Stimulated activated CD4-positive, alpha-beta T cell treated with anti-CD3 and anti-CD28 coated beads, Interleukin-1b, Interleukin-23, amount 100 ng/mL, for 48 hours (primary cell): ENCODE data around the gene PKD2.
"Not testable (repeated sequence)": the region's sequence is repeated elsewhere in the genome, so short reads cannot be mapped to it uniquely, and the experiment has no call there.

Experiments used
- DNase-seq: peaks from one replicate; pipeline ENCODE4 v3.0.0-alpha.2; 2020

Gene PKD2

DNA sequence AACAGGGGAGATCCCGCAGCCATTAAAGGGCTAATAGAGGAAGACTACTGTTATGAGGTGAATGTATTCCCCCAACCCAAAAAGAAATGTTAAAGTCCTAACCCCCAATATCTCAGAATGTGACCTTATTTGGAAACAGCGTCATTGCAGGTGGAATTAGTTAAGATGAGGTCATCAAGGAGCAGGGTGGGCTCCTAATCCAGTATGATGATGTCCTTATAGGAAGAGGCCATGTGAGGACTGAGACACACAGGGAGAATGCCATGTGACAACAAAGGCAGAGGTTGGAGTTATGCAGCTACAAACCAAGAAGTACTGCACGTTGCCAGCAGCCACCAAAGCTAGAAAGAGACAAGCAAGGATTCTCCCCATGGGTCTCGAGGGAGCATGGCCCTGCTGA is 17.7 kb upstream of the PKD2 start:
- DNase-seq, result no peak

DNA sequence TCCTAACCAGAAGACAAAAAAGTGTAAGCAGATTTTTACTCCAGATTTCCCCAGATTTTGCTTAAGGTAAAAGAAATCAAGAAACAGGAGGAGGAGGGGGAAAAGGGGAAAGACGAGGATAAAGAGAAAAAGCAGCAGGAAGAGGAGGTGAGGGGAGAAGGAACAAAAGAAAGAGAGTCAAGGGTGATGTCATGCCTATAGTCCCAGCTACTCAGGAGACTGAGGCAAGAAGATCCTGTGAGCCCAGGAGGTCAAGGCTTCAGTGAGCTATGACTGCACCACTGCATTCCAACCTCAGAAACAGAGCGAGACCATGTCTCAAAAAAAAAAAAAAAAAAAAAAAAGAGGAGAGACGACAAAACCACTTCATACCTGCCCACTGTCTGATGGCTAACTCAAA is 12.0 kb upstream of the PKD2 start:
- DNase-seq, result no peak

DNA sequence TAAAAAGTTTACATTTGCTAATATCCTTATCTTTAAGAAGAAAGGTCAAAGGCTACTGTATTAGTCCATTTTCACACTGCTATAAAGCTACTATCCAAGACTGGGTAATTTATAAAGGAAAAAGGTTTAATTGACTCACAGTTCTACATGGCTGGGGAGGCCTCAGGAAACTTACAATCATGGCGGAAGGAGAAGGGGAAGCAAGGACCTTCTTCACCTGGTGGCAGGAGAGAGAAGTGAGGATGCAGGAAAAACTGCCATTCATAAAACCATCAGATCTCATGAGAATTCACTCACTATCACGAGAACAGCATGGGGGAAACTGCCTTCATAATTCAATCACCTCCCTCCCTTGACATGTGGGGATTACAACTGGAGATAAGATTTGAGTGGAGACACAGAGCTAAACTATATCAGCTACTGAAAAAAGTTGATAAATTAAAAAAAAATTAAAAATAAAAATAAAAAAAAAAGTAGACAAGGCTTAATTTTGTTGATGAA is 8.2 kb upstream of the PKD2 start:
- not testable (repeated sequence) for DNase-seq

DNA sequence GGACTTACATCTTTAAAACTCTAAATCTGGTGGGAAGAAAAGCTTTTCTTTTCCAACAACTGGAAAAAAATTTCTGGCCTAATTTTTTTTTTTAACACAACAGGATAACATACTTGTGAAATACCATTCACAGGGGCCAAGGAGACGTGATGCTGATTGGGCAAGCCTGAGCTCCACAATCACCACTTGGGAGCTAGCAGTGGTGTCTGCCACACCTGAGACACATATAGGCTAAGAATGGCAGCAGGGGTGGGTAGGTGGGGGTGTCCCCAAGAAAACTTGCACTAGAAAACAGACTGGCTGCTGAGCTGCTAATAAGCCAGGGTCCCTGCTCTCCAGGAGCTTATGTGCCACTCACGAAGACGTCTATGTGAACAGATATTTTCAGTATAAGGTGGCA is 5.6 kb upstream of the PKD2 start:
- no peak for DNase-seq

DNA sequence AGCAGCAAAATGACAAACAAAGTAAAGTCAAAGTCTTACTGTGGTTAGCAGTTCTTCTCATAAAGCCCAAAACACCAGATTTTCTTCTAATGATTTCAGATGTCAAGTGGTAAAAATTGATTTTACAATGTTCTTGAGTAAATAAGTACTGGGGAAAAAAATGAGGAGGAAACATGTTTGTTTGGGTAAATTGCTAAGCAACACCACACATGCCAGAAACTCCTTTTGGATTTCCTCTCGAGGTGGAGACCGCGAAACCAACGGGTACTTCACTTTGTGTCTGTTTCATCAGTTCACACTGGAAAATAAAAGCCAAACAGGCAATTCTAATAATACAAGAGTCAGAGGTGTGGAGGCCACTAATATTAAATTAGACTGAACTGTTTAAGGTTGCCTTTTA is 4.6 kb upstream of the PKD2 start:
- no peak for DNase-seq

DNA sequence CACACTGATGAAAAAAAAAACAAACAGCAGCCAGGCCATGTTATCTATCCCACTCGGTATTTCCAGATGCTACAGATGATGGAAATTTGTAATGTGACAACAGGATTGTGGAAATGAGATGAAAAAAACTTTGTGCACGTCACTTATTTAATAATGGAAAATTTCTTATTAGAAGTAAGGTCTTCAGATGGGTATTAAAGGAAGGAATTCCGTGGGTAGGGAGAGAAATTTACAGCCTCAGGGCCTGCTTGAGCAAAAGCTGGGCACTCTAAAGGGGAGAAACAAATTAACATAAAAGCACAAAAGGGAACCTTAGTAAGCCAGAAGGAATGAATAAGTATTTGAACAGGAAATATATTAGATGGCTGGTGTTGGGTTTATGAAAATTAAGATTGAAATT is 4.2 kb upstream of the PKD2 start:
- DNase-seq, result no peak

DNA sequence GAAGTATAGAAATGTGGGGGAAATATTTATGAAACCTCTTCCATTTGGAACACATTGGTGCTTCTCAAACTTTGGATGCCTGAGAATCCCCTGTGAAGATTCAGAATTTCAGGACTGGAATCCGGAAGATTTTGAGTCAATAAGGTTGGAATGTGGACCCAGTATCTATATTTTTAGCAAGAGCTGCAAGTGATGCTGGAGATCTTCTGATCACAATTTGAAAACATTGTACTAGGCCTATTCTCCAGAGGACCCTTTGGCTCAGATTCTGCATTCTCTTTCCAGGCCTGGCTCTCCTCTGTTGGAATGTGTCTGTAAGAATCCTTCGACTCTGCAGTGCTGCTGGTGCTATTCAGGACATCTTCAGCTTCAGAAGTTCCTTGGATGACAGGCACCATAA is 2.4 kb upstream of the PKD2 start:
- no peak for DNase-seq

DNA sequence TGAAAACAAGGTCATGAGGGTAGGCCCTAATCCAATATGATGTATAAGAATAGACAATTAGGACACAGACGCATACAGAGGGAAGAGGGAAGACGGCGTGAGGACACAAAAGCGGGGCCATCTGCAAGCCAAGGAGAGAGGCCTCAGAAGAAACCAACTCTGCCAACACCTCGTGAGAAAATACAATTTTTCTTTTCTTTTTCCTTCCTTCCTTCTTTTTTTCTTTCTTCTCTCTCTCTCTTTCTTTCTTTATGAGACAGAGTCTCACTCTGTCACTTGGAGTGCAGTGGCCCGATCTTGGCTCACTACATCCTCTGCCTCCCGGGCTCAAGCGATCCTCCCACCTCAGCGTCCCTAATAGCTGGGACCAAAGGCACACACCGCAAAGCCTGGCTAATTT is 1.5 kb upstream of the PKD2 start:
- no peak for DNase-seq

DNA sequence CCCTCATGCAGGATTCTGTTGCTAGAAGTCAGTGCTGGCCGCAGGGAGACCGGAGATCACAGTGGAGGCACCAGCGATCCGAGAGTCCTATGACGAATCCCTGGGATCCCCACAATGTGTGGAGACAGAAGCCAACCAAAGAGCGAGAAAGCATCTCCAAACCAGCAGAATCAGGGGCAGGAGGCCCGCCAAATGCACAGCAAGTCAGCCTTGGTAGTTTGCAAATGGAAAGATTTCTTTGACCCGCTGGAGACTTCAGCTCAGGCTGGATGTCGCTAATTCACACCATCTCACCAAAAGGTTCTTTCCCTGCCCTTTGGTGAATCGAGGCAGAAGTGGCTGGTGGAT is 505 bp upstream of the PKD2 start:
- DNase-seq, result no peak

DNA sequence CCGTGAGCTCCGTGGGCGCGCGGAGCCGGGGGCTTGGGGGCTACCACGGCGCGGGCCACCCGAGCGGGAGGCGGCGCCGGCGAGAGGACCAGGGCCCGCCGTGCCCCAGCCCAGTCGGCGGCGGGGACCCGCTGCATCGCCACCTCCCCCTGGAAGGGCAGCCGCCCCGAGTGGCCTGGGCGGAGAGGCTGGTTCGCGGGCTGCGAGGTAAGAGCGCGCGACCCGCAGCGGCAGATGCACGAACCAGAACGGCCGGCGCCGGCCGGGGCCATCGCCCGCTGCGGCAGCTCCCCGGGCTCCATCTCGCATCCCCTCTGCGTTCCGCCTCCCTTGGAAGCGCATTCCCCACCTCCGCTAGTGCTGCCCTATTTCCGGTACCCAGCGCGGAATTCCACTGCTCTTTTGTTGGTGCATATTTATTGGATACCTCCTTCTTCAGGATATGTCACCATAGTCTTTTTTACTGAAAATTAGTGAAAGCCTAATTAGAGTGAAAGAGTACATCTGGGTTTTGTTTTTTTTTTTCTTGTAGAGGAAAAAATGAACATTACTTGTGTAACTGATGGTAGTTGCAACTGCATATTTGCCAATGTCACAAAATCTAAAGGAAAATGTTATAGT is 797 bp downstream of the PKD2 start:
- DNase-seq, result peak; percentile 16

DNA sequence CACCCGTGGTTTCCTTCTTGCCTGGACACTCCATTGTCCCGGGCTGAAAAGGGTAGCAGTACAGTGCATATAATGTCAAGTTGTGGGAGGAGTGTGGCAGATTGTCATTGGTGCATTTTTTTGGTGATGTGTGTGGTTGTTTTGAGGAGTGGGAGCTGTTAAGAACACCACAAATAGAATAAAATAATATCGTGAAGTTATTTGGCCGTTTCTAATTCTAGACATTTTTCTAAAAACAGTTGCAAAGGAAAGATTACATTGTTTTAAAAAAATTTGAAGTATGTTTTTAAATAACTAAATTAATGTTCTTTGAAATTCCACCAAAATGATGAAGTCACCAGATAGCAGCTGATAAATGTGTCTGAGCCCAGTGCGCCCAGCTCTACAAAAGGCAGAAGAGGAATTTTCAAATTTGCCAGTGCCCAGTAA is 1.3 kb downstream of the PKD2 start:
- no peak for DNase-seq

DNA sequence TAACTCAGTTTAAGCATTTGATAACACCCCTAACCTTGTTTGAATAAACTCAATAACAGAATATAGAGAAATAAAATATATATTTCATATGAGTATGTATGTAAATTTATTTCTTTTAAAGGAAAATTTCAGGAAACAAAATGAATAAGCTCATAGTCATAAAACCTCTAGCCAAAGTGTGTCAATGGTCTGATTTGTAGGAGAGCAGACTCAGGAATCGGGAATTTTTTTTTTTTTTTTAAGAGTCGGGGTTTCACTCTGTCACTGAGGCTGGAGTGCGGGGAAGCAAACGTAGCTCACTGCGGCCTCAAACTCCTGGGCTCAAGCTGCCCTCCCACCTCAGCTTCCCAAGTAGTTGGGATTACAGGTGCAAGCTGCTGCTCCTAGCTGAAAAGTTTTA is 2.4 kb downstream of the PKD2 start:
- no peak for DNase-seq

DNA sequence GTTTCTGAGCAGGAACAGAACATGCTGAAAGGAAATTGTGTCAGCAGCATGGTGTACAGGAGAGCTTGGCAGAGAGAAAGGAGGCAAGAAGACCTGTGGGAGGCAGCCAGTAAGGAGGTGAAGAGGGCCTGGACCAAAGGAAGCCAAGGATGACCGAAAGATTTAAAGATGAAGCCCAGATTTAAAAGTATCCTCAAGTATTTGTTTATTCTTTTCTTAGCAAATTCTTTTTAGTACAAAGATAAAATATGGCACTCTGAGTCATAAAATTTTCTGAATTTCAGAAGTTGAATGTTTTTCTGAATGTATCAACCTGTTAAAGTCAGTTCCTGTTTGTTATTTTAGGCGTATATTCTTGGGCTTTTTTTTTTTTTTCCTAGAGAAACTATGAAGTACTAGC is 3.5 kb downstream of the PKD2 start:
- DNase-seq, result no peak

DNA sequence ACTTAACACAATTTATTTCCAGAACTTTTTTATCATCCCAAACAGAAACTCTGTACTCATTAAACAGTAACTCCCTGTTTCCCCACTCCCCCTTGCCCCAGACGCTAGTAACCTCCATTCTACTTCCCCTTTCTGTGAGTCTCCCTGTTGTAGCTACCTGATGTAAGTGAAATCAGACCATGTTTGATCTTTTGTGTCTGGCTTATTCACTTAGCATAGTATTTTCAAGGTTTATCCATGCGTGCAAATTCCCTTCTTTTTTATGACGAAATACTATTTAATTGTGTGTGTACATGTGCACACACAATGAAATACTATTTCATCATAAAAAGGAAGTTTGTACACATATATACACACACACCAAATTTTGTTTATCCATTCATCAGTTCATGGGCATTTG is 5.2 kb downstream of the PKD2 start:
- no peak for DNase-seq

DNA sequence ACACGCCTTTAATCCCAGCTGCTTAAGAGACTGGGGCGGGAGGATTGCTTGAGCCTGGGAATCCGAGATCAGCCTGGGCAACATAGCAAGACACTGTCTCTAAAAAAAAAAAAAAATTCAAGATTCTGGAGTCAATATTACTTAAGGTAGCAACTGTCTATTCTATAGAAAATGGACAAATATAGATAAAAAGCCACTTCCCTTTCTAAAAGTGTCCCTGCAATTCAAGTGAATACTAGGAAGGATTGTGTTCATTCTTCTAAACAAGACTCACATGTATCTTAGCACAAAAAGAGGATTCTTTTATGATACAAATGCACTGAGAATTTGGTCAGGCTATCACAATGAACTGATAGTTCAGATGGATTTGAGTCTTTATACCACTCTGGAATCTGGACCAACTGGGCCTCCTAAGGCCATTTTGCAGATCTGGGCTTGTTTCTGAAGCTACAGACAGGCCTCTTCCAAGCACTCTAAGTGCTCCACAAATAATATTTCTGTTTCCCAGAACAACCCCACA is 7.0 kb downstream of the PKD2 start:
- DNase-seq, result no peak

DNA sequence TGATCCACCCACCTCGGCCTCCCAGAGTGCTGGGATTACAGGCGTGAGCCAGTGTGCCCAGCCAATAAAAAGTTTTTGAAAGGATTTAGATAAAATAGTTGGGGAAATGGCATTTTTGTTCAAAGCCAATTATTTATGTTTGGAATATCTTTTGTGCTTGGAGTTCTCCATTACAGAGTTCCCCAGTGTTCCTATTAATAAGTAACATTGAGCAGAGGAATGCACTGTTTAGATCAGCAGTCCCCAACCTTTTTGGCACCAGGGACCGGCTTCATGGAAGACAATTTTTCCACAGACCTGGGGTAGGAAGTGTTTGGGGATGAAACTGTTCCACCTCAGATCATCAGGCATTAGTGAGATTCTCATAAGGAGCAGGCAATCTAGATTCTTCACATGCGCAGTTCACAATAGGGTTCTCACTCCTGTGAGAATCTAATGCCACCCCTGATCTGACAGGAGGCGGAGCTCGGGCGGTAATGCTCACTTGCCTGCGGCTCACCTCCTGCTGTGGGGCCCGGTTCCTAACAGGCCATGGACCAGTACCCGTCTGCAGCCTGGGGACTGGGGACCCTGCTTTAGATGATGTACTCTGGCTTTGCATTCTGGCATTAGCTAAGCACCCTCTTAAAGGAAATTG is 8.3 kb downstream of the PKD2 start:
- no peak for DNase-seq

DNA sequence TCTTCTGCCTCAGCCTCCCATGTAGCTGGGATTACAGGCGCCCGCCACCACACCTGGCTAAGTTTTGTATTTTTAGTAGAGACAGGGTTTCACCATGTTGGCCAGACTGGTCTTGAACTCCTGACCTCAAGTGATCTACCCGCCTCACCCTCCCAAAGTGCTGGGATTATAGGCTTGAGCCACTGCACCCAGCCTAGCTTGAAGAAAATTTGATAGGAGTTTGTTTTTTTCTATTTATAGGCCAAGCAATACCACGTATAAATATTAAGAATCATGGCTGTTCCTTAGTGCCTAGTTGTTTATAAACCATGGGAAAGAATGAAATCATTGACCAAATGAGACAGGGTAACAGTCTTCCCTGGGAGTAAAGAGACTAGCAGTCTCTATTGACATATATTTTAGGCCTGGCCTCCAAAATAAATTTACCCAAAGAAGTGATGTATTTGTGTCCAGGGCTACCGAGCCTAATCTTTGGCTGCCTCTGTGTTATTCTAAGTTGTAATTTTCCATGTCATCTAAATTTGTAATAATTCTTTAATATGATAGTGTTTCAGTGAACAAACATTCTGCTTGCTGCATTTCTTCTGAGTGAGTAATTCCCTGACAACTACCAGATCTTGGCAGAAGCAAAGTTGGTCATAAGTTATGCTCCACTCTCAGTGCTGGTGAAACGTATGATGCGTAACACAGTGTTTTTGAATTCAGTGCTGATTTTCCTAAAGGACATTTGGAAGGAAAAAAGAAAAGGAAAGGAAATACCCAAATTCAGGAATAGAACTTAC is 10.3 kb downstream of the PKD2 start:
- no peak for DNase-seq

DNA sequence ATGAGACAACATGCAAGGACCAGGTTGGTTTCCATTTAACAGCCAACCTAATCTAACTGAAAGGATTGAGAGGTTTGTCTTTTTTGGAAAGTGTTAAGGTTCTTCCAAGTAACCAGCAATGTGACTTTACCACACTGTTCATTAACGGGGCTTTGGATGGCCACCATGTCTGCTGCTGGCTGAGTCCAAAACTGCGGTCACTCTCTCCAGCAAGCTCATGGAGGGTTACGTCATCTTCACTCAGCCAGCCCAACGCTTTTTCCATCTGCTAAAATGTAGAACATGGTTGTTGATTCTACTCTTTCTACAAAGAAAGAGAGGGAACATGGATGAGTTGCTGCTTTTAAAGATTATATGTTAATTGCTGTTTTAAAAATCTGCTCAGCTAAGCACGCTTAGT is 11.0 kb downstream of the PKD2 start:
- no peak for DNase-seq

DNA sequence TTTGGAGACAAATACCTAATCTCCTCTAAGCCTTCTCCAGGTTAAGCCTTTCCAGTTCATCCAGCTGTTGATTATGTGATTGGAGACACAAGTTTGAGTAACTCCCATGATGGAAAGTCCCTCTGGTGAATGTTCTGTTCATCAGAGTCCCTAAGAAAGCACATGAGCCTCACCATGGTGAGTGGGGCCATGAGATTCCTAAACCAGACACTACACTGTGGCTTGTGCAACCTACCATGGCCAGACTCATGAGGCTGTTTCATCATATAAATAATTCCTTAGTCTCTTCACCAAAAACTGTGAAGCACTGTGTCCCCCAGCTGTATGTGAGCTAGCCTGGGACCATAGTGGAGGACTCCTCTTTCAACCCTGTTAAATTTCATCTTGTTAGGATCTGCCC is 14.4 kb downstream of the PKD2 start:
- DNase-seq, result no peak

DNA sequence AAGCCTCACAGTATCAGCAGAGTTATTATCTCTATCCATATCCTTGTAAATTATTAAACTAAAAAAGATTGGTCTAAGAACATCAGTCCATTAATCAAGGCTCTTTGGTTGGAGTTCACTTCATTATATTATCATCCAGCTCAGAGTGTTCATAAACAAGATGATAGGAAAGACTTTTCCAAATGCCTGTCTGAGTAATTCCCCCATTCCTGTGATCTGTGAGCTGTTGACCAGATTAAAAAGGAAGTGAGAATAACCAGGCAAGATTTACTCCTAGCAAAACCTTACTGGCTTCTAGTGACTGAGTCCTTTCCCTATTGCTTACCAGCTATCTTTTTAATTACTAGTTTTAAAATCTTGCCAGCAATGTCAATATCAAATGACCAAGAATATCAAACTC is 14.9 kb downstream of the PKD2 start:
- DNase-seq, result no peak

DNA sequence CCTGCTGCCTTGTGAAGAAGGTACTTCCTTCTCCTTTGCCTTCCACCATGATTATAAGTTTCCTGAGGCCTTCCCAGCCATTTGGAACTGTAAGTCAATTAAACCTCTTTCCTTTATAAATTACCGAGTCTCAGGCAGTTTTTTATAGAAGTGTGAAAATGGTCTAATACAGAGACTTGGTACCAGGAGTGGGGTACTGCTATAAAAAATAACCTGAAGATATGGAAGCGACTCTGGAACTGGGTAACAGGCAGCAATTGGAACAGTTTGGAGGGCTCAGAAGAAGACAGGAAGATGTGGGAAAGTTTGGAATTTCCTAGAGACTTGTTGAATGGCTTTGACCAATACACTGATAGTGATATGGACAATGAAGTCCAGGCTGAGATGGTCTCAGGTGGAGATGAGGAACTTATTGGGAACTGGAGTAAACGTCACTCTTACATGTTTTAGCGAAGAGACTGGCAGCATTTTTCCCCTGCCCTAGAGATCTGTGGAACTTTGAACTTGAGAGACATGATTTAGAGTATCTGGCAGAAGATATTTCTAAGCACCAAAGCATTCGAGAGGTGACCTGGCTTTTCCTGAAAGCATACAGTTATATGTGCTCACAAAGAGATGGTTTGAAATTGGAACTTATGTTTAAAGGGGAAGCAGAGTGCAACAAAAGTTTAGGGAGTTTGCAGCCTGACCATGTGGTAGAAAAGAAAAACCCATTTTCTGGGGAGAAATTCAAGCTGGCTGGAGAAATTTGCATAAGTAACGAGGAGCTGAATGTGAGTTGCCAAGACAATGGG is 18.6 kb downstream of the PKD2 start:
- not testable (repeated sequence) for DNase-seq

DNA sequence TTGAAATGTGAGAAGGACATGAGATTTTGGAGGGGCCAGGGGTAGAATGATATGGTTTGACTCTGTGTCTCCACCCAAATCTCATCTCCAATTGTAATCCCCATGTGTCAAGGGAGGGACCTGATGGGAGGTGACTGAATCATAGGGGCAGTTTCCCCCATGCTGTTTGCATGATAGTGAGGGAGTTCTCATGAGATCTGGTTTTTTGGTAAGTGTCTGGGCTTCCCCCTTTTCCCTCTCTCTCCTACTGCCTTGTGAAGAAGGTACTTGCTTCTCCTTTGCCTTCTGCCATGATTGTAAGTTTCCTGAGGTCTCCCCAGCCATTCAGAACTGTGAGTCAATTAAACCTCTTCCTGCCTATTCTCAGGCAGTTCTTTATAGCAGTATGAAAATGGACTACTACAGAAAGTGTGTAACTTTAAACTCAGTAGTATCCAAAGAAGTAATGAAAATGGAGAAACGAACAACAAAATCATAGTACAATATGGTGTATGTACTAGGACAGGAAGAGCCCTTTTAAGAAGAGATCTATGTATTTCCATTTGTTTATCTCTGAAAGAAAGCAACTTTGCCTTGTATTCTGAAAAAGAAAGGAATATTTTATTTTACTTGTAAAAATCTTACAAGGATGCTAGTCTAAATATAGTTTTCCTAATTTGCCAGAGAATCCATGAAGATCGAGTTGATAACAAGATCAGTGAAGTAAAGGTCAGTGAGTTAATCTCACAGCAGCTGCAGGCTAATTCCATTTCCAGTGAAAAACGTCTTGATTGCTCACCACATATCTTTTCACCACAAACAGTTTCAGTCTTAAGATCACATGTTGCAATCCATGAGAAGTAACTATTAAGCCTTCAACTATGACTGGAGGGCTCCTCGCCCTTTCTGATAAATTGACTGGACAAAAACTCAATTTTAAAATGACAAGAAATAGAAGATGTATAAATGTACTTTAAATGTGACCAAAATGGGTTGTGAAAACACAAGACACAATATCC is 20.5 kb downstream of the PKD2 start:
- no peak for DNase-seq
